ENCODE data around the gene DALRD3.

DNA sequence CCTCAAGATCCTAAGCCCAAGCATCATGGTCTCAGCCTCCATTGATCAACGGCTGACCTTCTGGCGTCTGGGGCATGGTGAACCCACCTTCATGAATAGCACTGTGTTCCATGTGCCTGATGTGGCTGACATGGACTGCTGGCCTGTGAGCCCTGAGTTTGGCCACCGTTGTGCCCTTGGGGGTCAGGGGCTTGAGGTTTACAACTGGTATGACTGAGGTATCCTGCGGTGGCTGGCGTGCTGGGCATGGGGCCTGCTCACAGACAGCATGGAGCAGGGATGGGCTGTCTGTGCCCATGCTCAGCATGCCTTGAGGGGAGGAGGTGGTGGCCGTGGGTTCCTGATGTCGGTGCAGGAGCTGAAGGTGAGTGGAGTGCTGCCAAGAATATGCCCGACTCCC is 3.3 kb downstream of the DALRD3 start:
- TF ChIP-seq, protein P1, sequence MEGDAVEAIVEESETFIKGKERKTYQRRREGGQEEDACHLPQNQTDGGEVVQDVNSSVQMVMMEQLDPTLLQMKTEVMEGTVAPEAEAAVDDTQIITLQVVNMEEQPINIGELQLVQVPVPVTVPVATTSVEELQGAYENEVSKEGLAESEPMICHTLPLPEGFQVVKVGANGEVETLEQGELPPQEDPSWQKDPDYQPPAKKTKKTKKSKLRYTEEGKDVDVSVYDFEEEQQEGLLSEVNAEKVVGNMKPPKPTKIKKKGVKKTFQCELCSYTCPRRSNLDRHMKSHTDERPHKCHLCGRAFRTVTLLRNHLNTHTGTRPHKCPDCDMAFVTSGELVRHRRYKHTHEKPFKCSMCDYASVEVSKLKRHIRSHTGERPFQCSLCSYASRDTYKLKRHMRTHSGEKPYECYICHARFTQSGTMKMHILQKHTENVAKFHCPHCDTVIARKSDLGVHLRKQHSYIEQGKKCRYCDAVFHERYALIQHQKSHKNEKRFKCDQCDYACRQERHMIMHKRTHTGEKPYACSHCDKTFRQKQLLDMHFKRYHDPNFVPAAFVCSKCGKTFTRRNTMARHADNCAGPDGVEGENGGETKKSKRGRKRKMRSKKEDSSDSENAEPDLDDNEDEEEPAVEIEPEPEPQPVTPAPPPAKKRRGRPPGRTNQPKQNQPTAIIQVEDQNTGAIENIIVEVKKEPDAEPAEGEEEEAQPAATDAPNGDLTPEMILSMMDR (IDR thresholded peaks at IDR 0.05) = no peak
- no peak for TF ChIP-seq POLR2A (IDR thresholded peaks at IDR 0.05)

All from right lobe of liver (tissue), 4 donors.